Fibroblast of gingiva (primary cell): ENCODE measurements around the gene LBH.

ENCODE experiments used
- DNase-seq: peaks from one replicate; pipeline ENCODE4 v3.0.0-alpha.2; 2011; ENCODE audit warnings: low read depth

LBH gene

GRCh38 chr2:30231212-30231995 lies at the start of gene LBH:
Gene LBH (plus strand): TSS chr2:30231534. CDS start chr2:30231739, 205 bp downstream.
- peak; percentile 34 for DNase-seq

GRCh38 chr2:30184035-30184434 lies 47.3 kb upstream of the LBH start:
- DNase-seq, result no peak

GRCh38 chr2:30185178-30185577 lies 46.2 kb upstream of the LBH start:
- peak; percentile 91 for DNase-seq

- DNase-seq, result no peak
These were observed 43.0 kb upstream of the LBH start for GRCh38 chr2:30188292-30188691.

- DNase-seq, result no peak
These were observed 40.7 kb upstream of the LBH start for GRCh38 chr2:30190637-30191036.

GRCh38 chr2:30191107-30191506 lies 40.2 kb upstream of the LBH start:
- no peak for DNase-seq

- DNase-seq, result no peak
These were observed 39.5 kb upstream of the LBH start for GRCh38 chr2:30191819-30192271.

GRCh38 chr2:30192314-30192713 lies 39.0 kb upstream of the LBH start:
- no peak for DNase-seq

GRCh38 chr2:30193104-30193681 lies 38.1 kb upstream of the LBH start:
- no peak for DNase-seq

- no peak for DNase-seq
These were observed 36.9 kb upstream of the LBH start for GRCh38 chr2:30194421-30194820.

- no peak for DNase-seq
These were observed 36.3 kb upstream of the LBH start for GRCh38 chr2:30195016-30195415.

GRCh38 chr2:30197570-30198192 lies 33.7 kb upstream of the LBH start:
- DNase-seq, result no peak

- peak; percentile 18 for DNase-seq
These were observed 29.3 kb upstream of the LBH start for GRCh38 chr2:30201990-30202389.

GRCh38 chr2:30203156-30203555 lies 28.2 kb upstream of the LBH start:
- no peak for DNase-seq

GRCh38 chr2:30204281-30204680 lies 27.1 kb upstream of the LBH start:
- DNase-seq, result no peak

- no peak for DNase-seq
These were observed 25.9 kb upstream of the LBH start for GRCh38 chr2:30205456-30205855.

GRCh38 chr2:30206461-30207430 lies 24.6 kb upstream of the LBH start:
- DNase-seq, result no peak

- DNase-seq, result peak; percentile 64
These were observed 22.9 kb upstream of the LBH start for GRCh38 chr2:30208453-30208852.

GRCh38 chr2:30209227-30209626 lies 22.1 kb upstream of the LBH start:
- DNase-seq, result no peak

- no peak for DNase-seq
These were observed 18.0 kb upstream of the LBH start for GRCh38 chr2:30213326-30213725.

- DNase-seq, result no peak
These were observed 17.3 kb upstream of the LBH start for GRCh38 chr2:30213907-30214463.

GRCh38 chr2:30216157-30216556 lies 15.2 kb upstream of the LBH start:
- DNase-seq, result peak; percentile 82
